ENCODE results near the gene CRB2.
A peak's percentile ranks its signal among the peaks of the same experiment; 100 is the strongest.

Gene CRB2

GRCh38 chr9:123424552-123425225 is 68.7 kb downstream of the CRB2 start:
- Mint-ChIP-seq H3K9me3 (peaks cover 7% of the 10 kb centered on the region), H3K27me3 (ENCODE audit: low read depth) (peaks cover 14% of the 10 kb centered on the region), H3K4me1 (peaks cover 15% of the 10 kb centered on the region), H3K27ac (peak overlapping the region in 1 of 3 experiments; percentile 40), H3K4me3 (no peak overlapping the region), H3K36me3 (ENCODE audit: low read depth) (peaks cover 32% of the 10 kb centered on the region)
- TF ChIP-seq, protein P1, sequence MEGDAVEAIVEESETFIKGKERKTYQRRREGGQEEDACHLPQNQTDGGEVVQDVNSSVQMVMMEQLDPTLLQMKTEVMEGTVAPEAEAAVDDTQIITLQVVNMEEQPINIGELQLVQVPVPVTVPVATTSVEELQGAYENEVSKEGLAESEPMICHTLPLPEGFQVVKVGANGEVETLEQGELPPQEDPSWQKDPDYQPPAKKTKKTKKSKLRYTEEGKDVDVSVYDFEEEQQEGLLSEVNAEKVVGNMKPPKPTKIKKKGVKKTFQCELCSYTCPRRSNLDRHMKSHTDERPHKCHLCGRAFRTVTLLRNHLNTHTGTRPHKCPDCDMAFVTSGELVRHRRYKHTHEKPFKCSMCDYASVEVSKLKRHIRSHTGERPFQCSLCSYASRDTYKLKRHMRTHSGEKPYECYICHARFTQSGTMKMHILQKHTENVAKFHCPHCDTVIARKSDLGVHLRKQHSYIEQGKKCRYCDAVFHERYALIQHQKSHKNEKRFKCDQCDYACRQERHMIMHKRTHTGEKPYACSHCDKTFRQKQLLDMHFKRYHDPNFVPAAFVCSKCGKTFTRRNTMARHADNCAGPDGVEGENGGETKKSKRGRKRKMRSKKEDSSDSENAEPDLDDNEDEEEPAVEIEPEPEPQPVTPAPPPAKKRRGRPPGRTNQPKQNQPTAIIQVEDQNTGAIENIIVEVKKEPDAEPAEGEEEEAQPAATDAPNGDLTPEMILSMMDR (IDR thresholded peaks at IDR 0.05; ENCODE audit: unreplicated experiment in 3 of 3): no peak

GRCh38 chr9:123425261-123425821 is 69.3 kb downstream of the CRB2 start:
- peaks cover 7% of the 10 kb centered on the region for H3K9me3 Mint-ChIP-seq
- no peak overlapping the region for H3K27ac Mint-ChIP-seq
- H3K36me3 Mint-ChIP-seq (ENCODE audit: low read depth): peaks cover 34% of the 10 kb centered on the region
- H3K4me3 Mint-ChIP-seq: no peak overlapping the region
- TF ChIP-seq, protein P1 (IDR thresholded peaks at IDR 0.05; ENCODE audit: unreplicated experiment in 3 of 3): no peak
- peaks cover 8% of the 10 kb centered on the region for H3K4me1 Mint-ChIP-seq
- peaks cover 14% of the 10 kb centered on the region for H3K27me3 Mint-ChIP-seq (ENCODE audit: low read depth)

DNA sequence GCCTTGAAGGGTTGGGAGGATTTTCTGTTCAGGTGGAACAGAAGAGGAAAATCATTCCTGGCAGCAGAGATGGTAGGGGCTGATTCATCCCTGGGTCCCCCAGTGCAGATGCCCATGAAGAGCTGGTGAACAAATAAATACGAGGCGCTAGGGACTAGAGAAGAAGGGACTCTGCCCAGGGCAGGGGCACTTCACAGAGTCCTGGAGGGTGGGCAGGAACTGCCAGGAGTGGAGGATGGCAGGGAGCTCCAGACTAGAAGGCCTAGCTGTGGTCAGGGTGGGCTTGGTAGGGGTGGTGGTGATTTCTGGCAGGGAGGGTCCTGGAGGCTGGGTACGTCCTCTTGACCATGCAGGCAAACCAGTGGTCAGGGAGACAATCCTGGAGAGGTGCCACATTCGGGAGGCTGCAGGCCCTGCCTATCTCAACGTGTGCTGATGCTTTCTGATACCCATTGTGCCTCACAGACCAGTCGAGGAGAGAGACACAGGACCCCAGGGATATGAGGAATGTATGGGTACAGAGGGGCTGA is 69.9 kb downstream of the CRB2 start:
- H3K36me3 Mint-ChIP-seq (ENCODE audit: low read depth): peaks cover 38% of the 10 kb centered on the region
- TF ChIP-seq, protein P1 (IDR thresholded peaks at IDR 0.05; ENCODE audit: unreplicated experiment in 3 of 3): no peak
- peaks cover 7% of the 10 kb centered on the region for H3K9me3 Mint-ChIP-seq
- no peak overlapping the region for H3K27ac Mint-ChIP-seq
- peaks cover 5% of the 10 kb centered on the region for H3K4me1 Mint-ChIP-seq
- no peak overlapping the region for H3K4me3 Mint-ChIP-seq
- H3K27me3 Mint-ChIP-seq (ENCODE audit: low read depth): peaks cover 14% of the 10 kb centered on the region

- Mint-ChIP-seq H3K4me1 (peaks cover 2% of the 10 kb centered on the region), H3K27me3 (ENCODE audit: low read depth) (peaks cover 14% of the 10 kb centered on the region), H3K36me3 (ENCODE audit: low read depth) (peaks cover 43% of the 10 kb centered on the region), H3K9me3 (peaks cover 7% of the 10 kb centered on the region), H3K27ac (no peak overlapping the region), H3K4me3 (no peak overlapping the region)
- TF ChIP-seq, protein P1 (IDR thresholded peaks at IDR 0.05; ENCODE audit: unreplicated experiment in 3 of 3): no peak
These were observed 70.4 kb downstream of the CRB2 start for GRCh38 chr9:123426406-123426805.
